Head of caudate nucleus (tissue), 42 donors: ENCODE results near the gene ACP7.

Experiments used
- DNase-seq, 42 donors: peaks; one replicate each; pipeline versions ENCODE4 v3.0.0 to v3.0.0-alpha.2; 2020 to 2021; ENCODE audit warnings: mixed read lengths in 7 of 42
- intact Hi-C: fragments of 100-400 bp; cut with DNase I; formaldehyde crosslinking; loops from one replicate; pipeline ENCODE4 v1.15.0; 2022

ACP7 gene

GRCh38 chr19:39155741-39156140 is 71.6 kb downstream of the ACP7 start:
- intact Hi-C loops, result no loop called here

GRCh38 chr19:39156326-39157230 is 72.4 kb downstream of the ACP7 start:
- intact Hi-C loops, result no loop called here
- no peak for DNase-seq

More at GRCh38 chr19:39155741-39156140, 71.6 kb downstream of the ACP7 start:
- DNase-seq, result no peak

GRCh38 chr19:39157275-39157996 is 73.3 kb downstream of the ACP7 start:
- DNase-seq, result no peak
- intact Hi-C loops, result no loop called here

DNA sequence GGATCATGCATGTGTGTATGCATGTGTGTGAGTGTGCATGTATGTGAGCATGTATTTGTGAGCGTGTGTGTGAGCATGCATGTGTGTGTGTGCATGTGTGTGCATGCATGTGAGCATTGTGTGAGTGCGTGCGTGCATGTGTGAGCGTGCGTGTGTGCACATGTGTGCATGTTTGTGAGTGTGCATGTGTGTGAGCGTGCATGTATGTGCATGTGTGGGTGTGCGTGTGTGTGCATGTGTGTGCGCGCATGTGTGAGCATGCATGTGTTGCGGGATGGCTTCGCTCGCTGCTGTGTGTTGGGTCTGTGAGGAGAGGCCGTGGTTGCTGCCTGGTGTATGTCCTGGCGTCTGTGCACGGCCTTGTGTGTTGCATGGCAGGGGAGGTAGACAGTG is 73.8 kb downstream of the ACP7 start:
- intact Hi-C loops, result no loop called here
- no peak for DNase-seq

GRCh38 chr19:39158646-39159260 is 74.6 kb downstream of the ACP7 start:
- intact Hi-C loops, result no loop called here
- DNase-seq, result no peak

- no peak for DNase-seq
- intact Hi-C loops, result no loop called here
These were observed 76.3 kb downstream of the ACP7 start for GRCh38 chr19:39160523-39160861.
